Thyroid gland (tissue), 4 donors: Measurements from ENCODE around the gene PADI1.

Experiments
- CTCF ChIP-seq, 6 experiments: fragments of 200-600 bp in 3 of 6; fragments of 450-650 bp in 3 of 6; sonication (generic) in 3 of 6; IDR thresholded peaks; one replicate each; pipeline ENCODE4 v1.5.1; 2016 to 2019; ENCODE audit warnings: antibody characterized with exemption in 6 of 6, mild to moderate bottlenecking in 2 of 6, inconsistent platforms in 1 of 6, moderate library complexity in 1 of 6
- POLR2A ChIP-seq, 2 donors: fragments of 450-650 bp; IDR thresholded peaks; one replicate each; pipeline ENCODE4 v1.6.1; 2017; ENCODE audit warnings: antibody characterized with exemption in 2 of 2, mild to moderate bottlenecking in 2 of 2, moderate library complexity in 1 of 2

- TF ChIP-seq POLR2A (IDR thresholded peaks at IDR 0.05) (no peak), CTCF (IDR thresholded peaks at IDR 0.05) (no peak)
These were observed 25.2 kb downstream of the PADI1 start for GRCh38 chr1:17230106-17230505.
